Adipose tissue (tissue), 3 donors: Measurements from ENCODE around the gene ADPRHL1. TPM values are rescaled to one million over a fixed set of nuclear protein-coding genes. Genes with fewer than 3 reads are reported as not detected.

ENCODE experiments used
- H3K27ac ChIP-seq: one replicate; pipeline ENCODE4 v1.5.1; 2013; ENCODE audit warnings: low read depth, low read length
- WGBS, 3 donors: extraction: QIAGEN DNeasy Blood & Tissue Kit; methylation state at CpG; one replicate each; pipeline ENCODE4 v1.1.7; 2013; 5-methylcytosine and 5-hydroxymethylcytosine counted together
- polyA plus RNA-seq, 3 donors: library from polyadenylated mRNA; stranded (reverse); fragments of 200-250 nt; gene quantifications; one replicate each; pipeline ENCODE4 v1.2.3, GENCODE V29; 2013
- donor health status: healthy with polysubstance abuse.
- donor health status: Bipolar disorder and iron deficiency.
- donor health status: healthy.

Gene ADPRHL1
- polyA plus RNA-seq, 3 donors, result 0.90 to 3.8 (median 2.4) TPM

GRCh38 chr13:113426591-113426986 lies 26.7 kb downstream of the ADPRHL1 start:
- WGBS, 3 donors, result 91 to 94% (median 93%) methylated on average over 15 of the region's 15 CpGs
- no peak overlapping the region for H3K27ac ChIP-seq

GRCh38 chr13:113425941-113426590 lies 27.2 kb downstream of the ADPRHL1 start:
- WGBS, 3 donors, result 90 to 92% (median 91%) methylated on average over 21 to 22 of the region's 22 CpGs
- H3K27ac ChIP-seq, result no peak overlapping the region

GRCh38 chr13:113423520-113424163 lies 29.6 kb downstream of the ADPRHL1 start:
- no peak overlapping the region for H3K27ac ChIP-seq
- WGBS, 3 donors, result 82 to 89% (median 89%) methylated on average over 11 of the region's 11 CpGs

- no peak overlapping the region for H3K27ac ChIP-seq
- 84 to 90% (median 88%) methylated on average over 26 of the region's 26 CpGs for WGBS, 3 donors
Measured at GRCh38 chr13:113422807-113423519, 30.3 kb downstream of the ADPRHL1 start.

- no peak overlapping the region for H3K27ac ChIP-seq
- WGBS, 3 donors, result 60 to 79% (median 64%) methylated on average over 15 of the region's 15 CpGs
Measured at GRCh38 chr13:113421673-113422270, 31.5 kb downstream of the ADPRHL1 start.

GRCh38 chr13:113420833-113421600 lies 32.3 kb downstream of the ADPRHL1 start:
- H3K27ac ChIP-seq, result no peak overlapping the region

GRCh38 chr13:113420232-113420631 lies 33.1 kb downstream of the ADPRHL1 start:
- 90 to 94% (median 92%) methylated on average over 15 of the region's 15 CpGs for WGBS, 3 donors
- no peak overlapping the region for H3K27ac ChIP-seq

More at GRCh38 chr13:113420833-113421600, 32.3 kb downstream of the ADPRHL1 start:
- WGBS, 3 donors, result 72 to 79% (median 76%) methylated on average over 21 to 35 of the region's 38 CpGs

GRCh38 chr13:113419531-113420193 lies 33.6 kb downstream of the ADPRHL1 start:
- WGBS, 3 donors, result 92 to 95% (median 95%) methylated on average over 18 of the region's 18 CpGs
- H3K27ac ChIP-seq, result no peak overlapping the region

- WGBS, 3 donors, result 94 to 100% (median 95%) methylated on average over 1 of the region's 1 CpG
- H3K27ac ChIP-seq, result no peak overlapping the region
Measured at GRCh38 chr13:113418722-113419049, 34.6 kb downstream of the ADPRHL1 start.

GRCh38 chr13:113417836-113418721 lies 35.2 kb downstream of the ADPRHL1 start:
- H3K27ac ChIP-seq, result no peak overlapping the region
- WGBS, 3 donors, result 55 to 72% (median 64%) methylated on average over 16 of the region's 16 CpGs

- H3K27ac ChIP-seq, result no peak overlapping the region
- 63 to 79% (median 72%) methylated on average over 28 of the region's 28 CpGs for WGBS, 3 donors
Measured at GRCh38 chr13:113417008-113417751, 36.1 kb downstream of the ADPRHL1 start.

GRCh38 chr13:113415825-113416224 lies 37.5 kb downstream of the ADPRHL1 start:
- H3K27ac ChIP-seq, result no peak overlapping the region
- 79 to 80% (median 80%) methylated on average over 8 of the region's 8 CpGs for WGBS, 3 donors

GRCh38 chr13:113415032-113415431 lies 38.3 kb downstream of the ADPRHL1 start:
- 88 to 93% (median 90%) methylated on average over 15 of the region's 15 CpGs for WGBS, 3 donors
- H3K27ac ChIP-seq, result no peak overlapping the region

- no peak overlapping the region for H3K27ac ChIP-seq
- WGBS, 3 donors, result 81 to 86% (median 85%) methylated on average over 8 of the region's 8 CpGs
Measured at GRCh38 chr13:113414335-113414734, 39.0 kb downstream of the ADPRHL1 start.

- H3K27ac ChIP-seq, result no peak overlapping the region
- WGBS, 3 donors, result 55 to 69% (median 62%) methylated on average over 9 of the region's 9 CpGs
Measured at GRCh38 chr13:113413898-113414282, 39.4 kb downstream of the ADPRHL1 start.

GRCh38 chr13:113413178-113413897 lies 40.0 kb downstream of the ADPRHL1 start:
- H3K27ac ChIP-seq, result no peak overlapping the region
- 90 to 93% (median 91%) methylated on average over 30 to 32 of the region's 32 CpGs for WGBS, 3 donors
